Caco-2 (cell line): ENCODE measurements around the gene GPT2. TPM values are rescaled to one million over a fixed set of nuclear protein-coding genes. Genes with fewer than 3 reads are reported as not detected.

Experiments used
- BruUV-seq: library from RNA; stranded (reverse); fragments of 400-500 nt; replicated peaks from 2 replicates; lab custom pipeline; 2021; lab: Mats Ljungman, UMichigan
- CTCF ChIA-PET: fragments of 300-600 bp; sonication (Branson Sonifier 250); formaldehyde crosslinking; loops from one replicate; lab custom pipeline; 2022; ENCODE audit warnings: antibody characterized with exemption; lab: Charles Lee
- POLR2A ChIA-PET: fragments of 300-600 bp; sonication (Branson Sonifier 250); formaldehyde crosslinking; loops from one replicate; lab custom pipeline; 2022; ENCODE audit warnings: antibody characterized with exemption; lab: Charles Lee
- DNase-seq, 2 experiments: peaks; one replicate each; pipeline versions ENCODE4 v3.0.0 to v3.0.0-alpha.2; 2020 to 2022
- H3K27me3 ChIP-seq: replicated peaks from 2 replicates; pipeline ENCODE4 v1.6.0; 2011; ENCODE audit warnings: low read length; ENCODE audit not compliant: control insufficient read depth, insufficient read depth
- H3K36me3 ChIP-seq: 2 replicates; pipeline ENCODE4 v1.5.1; 2011; ENCODE audit warnings: low read length; ENCODE audit not compliant: control insufficient read depth, insufficient read depth
- H3K4me1 ChIP-seq: fragments of 250-450 bp; sonication (Bioruptor Pico); 2 replicates; pipeline ENCODE4 v1.5.1; 2020; ENCODE audit warnings: mild to moderate bottlenecking
- H3K4me3 ChIP-seq: 2 replicates; pipeline ENCODE4 v1.5.1; 2011; ENCODE audit warnings: low read depth, mild to moderate bottlenecking, control low read depth, low read length
- H3K9me3 ChIP-seq: fragments of 250-450 bp; sonication (Bioruptor Pico); 2 replicates; pipeline ENCODE4 v1.5.1; 2020; ENCODE audit warnings: mild to moderate bottlenecking, moderate library complexity
- H3K27ac Mint-ChIP-seq: one replicate; pipeline ENCODE4 v1.8.0; 2022; ENCODE audit warnings: mixed read lengths; ENCODE audit not compliant: unreplicated experiment
- H3K27me3 Mint-ChIP-seq: one replicate; pipeline ENCODE4 v1.8.0; 2022; ENCODE audit warnings: mixed read lengths; ENCODE audit not compliant: insufficient read depth, unreplicated experiment
- H3K36me3 Mint-ChIP-seq: one replicate; pipeline ENCODE4 v1.8.0; 2022; ENCODE audit warnings: mild to moderate bottlenecking, mixed read lengths; ENCODE audit not compliant: insufficient read depth, unreplicated experiment
- H3K4me1 Mint-ChIP-seq: one replicate; pipeline ENCODE4 v1.8.0; 2022; ENCODE audit warnings: low read depth, mixed read lengths; ENCODE audit not compliant: unreplicated experiment
- H3K4me3 Mint-ChIP-seq: one replicate; pipeline ENCODE4 v1.8.0; 2022; ENCODE audit warnings: mild to moderate bottlenecking, moderate library complexity, mixed read lengths; ENCODE audit not compliant: unreplicated experiment
- H3K9me3 Mint-ChIP-seq: one replicate; pipeline ENCODE4 v1.8.0; 2022; ENCODE audit warnings: mixed read lengths; ENCODE audit not compliant: unreplicated experiment
- CTCF ChIP-seq, 2 experiments: fragments of 200-600 bp in 1 of 2; IDR thresholded peaks; 1 replicate in 1 of 2; 2 replicates in 1 of 2; pipeline versions ENCODE4 v1.5.1 to v1.8.0; 2011 to 2022; ENCODE audit warnings: antibody characterized with exemption in 1 of 2, control low read depth in 1 of 2, inconsistent platforms in 1 of 2, low read depth in 1 of 2, low read length in 1 of 2, mild to moderate bottlenecking in 1 of 2, moderate library complexity in 1 of 2; ENCODE audit not compliant: insufficient read depth in 1 of 2, severe bottlenecking in 1 of 2, unreplicated experiment in 1 of 2
- intact Hi-C: fragments of 100-400 bp; cut with micrococcal nuclease; formaldehyde crosslinking; loops from one replicate; pipeline ENCODE4 v1.10.0; 2022; ENCODE audit not compliant: unreplicated experiment
- total RNA-seq: library from RNA; stranded (reverse); gene quantifications from 2 replicates; pipeline ENCODE4 v1.2.3, GENCODE V29; 2022

The GPT2 gene
- total RNA-seq, 1 experiment from 2014 or later: 128 TPM

- H3K4me1 ChIP-seq: peaks cover 14% of the 10 kb centered on the region
- no peaks in the 10 kb centered on the region for H3K9me3 Mint-ChIP-seq
- peak; percentile 59 to 67 for TF ChIP-seq CTCF (IDR thresholded peaks at IDR 0.05; ENCODE audit: insufficient read depth in 1 of 2, low read depth in 1 of 2, low read length in 1 of 2, severe bottlenecking in 1 of 2, unreplicated experiment in 1 of 2)
- no peaks in the 10 kb centered on the region for H3K36me3 Mint-ChIP-seq
- no peaks in the 10 kb centered on the region for H3K27me3 ChIP-seq
- no peaks in the 10 kb centered on the region for H3K4me1 Mint-ChIP-seq
- no peak overlapping the region for H3K4me3 ChIP-seq
- BruUV-seq: no TSS peak
- ChIA-PET CTCF (interaction anchor here (0.7 to 1.0 kb wide), 4 partner anchors 22 to 94 kb away, joined by 3 to 6 read pairs (median 3); no protein-coding TSS in a partner anchor), POLR2A (no interaction called here)
- intact Hi-C loops: loop anchor here (1.0 to 5.0 kb wide), 4 partner anchors 70 to 1217 kb away; no protein-coding TSS in a partner anchor
- H3K9me3 ChIP-seq: no peaks in the 10 kb centered on the region
- peak in 1 of 2 experiments; percentile 61 for DNase-seq
- H3K4me3 Mint-ChIP-seq: no peak overlapping the region
- no peak overlapping the region for H3K27ac Mint-ChIP-seq
- no peaks in the 10 kb centered on the region for H3K36me3 ChIP-seq
- no peaks in the 10 kb centered on the region for H3K27me3 Mint-ChIP-seq
Measured at GRCh38 chr16:46947900-46948547, 63.9 kb downstream of the GPT2 start.

GRCh38 chr16:46948548-46949166 is 64.5 kb downstream of the GPT2 start:
- no peak overlapping the region for H3K4me3 ChIP-seq
- H3K36me3 Mint-ChIP-seq: no peaks in the 10 kb centered on the region
- H3K27me3 ChIP-seq: no peaks in the 10 kb centered on the region
- no peak for DNase-seq
- intact Hi-C loops: loop anchor here (1.0 to 5.0 kb wide), 2 partner anchors 89 to 1217 kb away; no protein-coding TSS in a partner anchor
- no peak overlapping the region for H3K27ac Mint-ChIP-seq
- no peaks in the 10 kb centered on the region for H3K4me1 Mint-ChIP-seq
- no peak for TF ChIP-seq CTCF (IDR thresholded peaks at IDR 0.05; ENCODE audit: insufficient read depth in 1 of 2, low read depth in 1 of 2, low read length in 1 of 2, severe bottlenecking in 1 of 2, unreplicated experiment in 1 of 2)
- no peaks in the 10 kb centered on the region for H3K36me3 ChIP-seq
- CTCF ChIA-PET: interaction anchor here (1.0 kb wide), 1 partner anchor 70 kb away, joined by 3 read pairs; no protein-coding TSS in a partner anchor
- no peaks in the 10 kb centered on the region for H3K9me3 ChIP-seq
- no peaks in the 10 kb centered on the region for H3K9me3 Mint-ChIP-seq
- BruUV-seq: no TSS peak
- H3K4me1 ChIP-seq: peaks cover 7% of the 10 kb centered on the region
- POLR2A ChIA-PET: no interaction called here
- no peaks in the 10 kb centered on the region for H3K27me3 Mint-ChIP-seq
- H3K4me3 Mint-ChIP-seq: no peak overlapping the region

- POLR2A ChIA-PET: no interaction called here
- CTCF ChIA-PET: no interaction called here
Measured at GRCh38 chr16:46949241-46949892, 65.2 kb downstream of the GPT2 start.

More at GRCh38 chr16:46949241-46949892, 65.2 kb downstream of the GPT2 start:
- no peak overlapping the region for H3K4me3 Mint-ChIP-seq
- no peaks in the 10 kb centered on the region for H3K27me3 ChIP-seq
- no TSS peak for BruUV-seq
- no peak for DNase-seq
- no peak overlapping the region for H3K4me3 ChIP-seq
- no peaks in the 10 kb centered on the region for H3K27me3 Mint-ChIP-seq
- peaks cover 5% of the 10 kb centered on the region for H3K36me3 Mint-ChIP-seq
- no peak for TF ChIP-seq CTCF (IDR thresholded peaks at IDR 0.05; ENCODE audit: insufficient read depth in 1 of 2, low read depth in 1 of 2, low read length in 1 of 2, severe bottlenecking in 1 of 2, unreplicated experiment in 1 of 2)
- H3K4me1 ChIP-seq: peaks cover 7% of the 10 kb centered on the region
- intact Hi-C loops: loop anchor here (5.0 kb wide), 1 partner anchor 88 kb away; no protein-coding TSS in a partner anchor
- no peaks in the 10 kb centered on the region for H3K9me3 Mint-ChIP-seq
- no peaks in the 10 kb centered on the region for H3K4me1 Mint-ChIP-seq
- no peaks in the 10 kb centered on the region for H3K9me3 ChIP-seq
- H3K36me3 ChIP-seq: no peaks in the 10 kb centered on the region
- H3K27ac Mint-ChIP-seq: no peak overlapping the region
